Hepatocyte (in vitro differentiated cells): ENCODE data around the gene GGA1.

Experiments
- CTCF ChIP-seq: fragments of 200-600 bp; sonication (generic); IDR thresholded peaks from 2 replicates; pipeline ENCODE4 v1.5.1; 2016; ENCODE audit warnings: antibody characterized with exemption, mild to moderate bottlenecking; ENCODE audit not compliant: poor library complexity
- EZH2 ChIP-seq: fragments of 200-600 bp; sonication (generic); IDR thresholded peaks from 2 replicates; pipeline ENCODE4 v1.6.1; 2016; ENCODE audit warnings: antibody characterized with exemption, mild to moderate bottlenecking, borderline replicate concordance

GRCh38 chr22:37569009-37569920, 39.4 kb upstream of the GGA1 start:
- TF ChIP-seq EZH2: no peak
- no peak for TF ChIP-seq CTCF
